Activated CD4-positive, alpha-beta T cell treated with anti-CD3 and anti-CD28 coated beads, Interleukin-2, Interleukin-6, amounts not matched to agents 100 ng/mL and 50 ng/mL, durations not matched to agents 16 hours and 8 hours (primary cell): Measurements from ENCODE around the gene HDAC9.

ENCODE experiments used
- DNase-seq: peaks from one replicate; pipeline ENCODE4 v3.0.0-alpha.2; 2020

Gene HDAC9

GRCh38 chr7:18526368-18526878, 30.9 kb downstream of the HDAC9 start:
- DNase-seq = no peak

- no peak for DNase-seq
These were observed 33.7 kb downstream of the HDAC9 start for GRCh38 chr7:18529239-18529638.

- DNase-seq = no peak
These were observed 35.0 kb downstream of the HDAC9 start for GRCh38 chr7:18530224-18531179.

- DNase-seq = no peak
These were observed 36.0 kb downstream of the HDAC9 start for GRCh38 chr7:18531539-18531938.

- peak; percentile 22 for DNase-seq
These were observed 37.3 kb downstream of the HDAC9 start for GRCh38 chr7:18532813-18533212.

GRCh38 chr7:18534481-18534880, 38.9 kb downstream of the HDAC9 start:
- DNase-seq = no peak

GRCh38 chr7:18535810-18536415, 40.4 kb downstream of the HDAC9 start:
- no peak for DNase-seq

GRCh38 chr7:18536486-18536885, 40.9 kb downstream of the HDAC9 start:
- DNase-seq = no peak

GRCh38 chr7:18538554-18539250, 43.2 kb downstream of the HDAC9 start:
- peak; percentile 42 for DNase-seq

GRCh38 chr7:18540396-18540795, 44.8 kb downstream of the HDAC9 start:
- DNase-seq = no peak

GRCh38 chr7:18541181-18541870, 45.8 kb downstream of the HDAC9 start:
- DNase-seq = no peak

- no peak for DNase-seq
These were observed 46.3 kb downstream of the HDAC9 start for GRCh38 chr7:18541871-18542212.

GRCh38 chr7:18546576-18546975, 51.0 kb downstream of the HDAC9 start:
- DNase-seq = no peak

GRCh38 chr7:18547509-18548187, 52.1 kb downstream of the HDAC9 start:
- no peak for DNase-seq

- no peak for DNase-seq
These were observed 53.0 kb downstream of the HDAC9 start for GRCh38 chr7:18548534-18548933.

GRCh38 chr7:18550574-18550973, 55.0 kb downstream of the HDAC9 start:
- no peak for DNase-seq

GRCh38 chr7:18552316-18552916, 56.9 kb downstream of the HDAC9 start:
- no peak for DNase-seq

- no peak for DNase-seq
These were observed 57.5 kb downstream of the HDAC9 start for GRCh38 chr7:18552943-18553604.

- no peak for DNase-seq
These were observed 58.1 kb downstream of the HDAC9 start for GRCh38 chr7:18553605-18554003.

GRCh38 chr7:18555120-18555519, 59.6 kb downstream of the HDAC9 start:
- DNase-seq = no peak

- no peak for DNase-seq
These were observed 60.4 kb downstream of the HDAC9 start for GRCh38 chr7:18555968-18556367.
